ENCODE measurements around the gene COBLL1. TPM values are rescaled to one million over a fixed set of nuclear protein-coding genes. Genes with fewer than 3 reads are reported as not detected.
"Not testable (repeated sequence)": the region's sequence is repeated elsewhere in the genome, so short reads cannot be mapped to it uniquely, and the experiment has no call there.

The COBLL1 gene
- total RNA-seq, 1 experiment from 2014 or later: 8.0 TPM

GRCh38 chr2:164869420-164869772, 27.8 kb upstream of the COBLL1 start:
- H3K4me3 ChIP-seq: no peak overlapping the region
- H2AFZ ChIP-seq: no peak overlapping the region
- no peaks in the 10 kb centered on the region for H4K20me1 ChIP-seq (ENCODE audit: insufficient read depth)
- intact Hi-C loops (cut with micrococcal nuclease; ENCODE audit: unreplicated experiment): no loop called here
- H3K4me2 ChIP-seq: no peak overlapping the region
- H3K27ac ChIP-seq: no peak overlapping the region
- no peak for DNase-seq
- no TSS peak for BruUV-seq (replicated peaks)
- TF ChIP-seq EZH2 (IDR thresholded peaks at IDR 0.05; ENCODE audit: low read depth) (no peak), CTCF (conservative IDR thresholded peaks at IDR 0.05) (no peak)
- H3K9me2 ChIP-seq (ENCODE audit: insufficient read depth): no peaks in the 10 kb centered on the region
- H3K79me2 ChIP-seq (ENCODE audit: low read depth): no peaks in the 10 kb centered on the region
- no peaks in the 10 kb centered on the region for H3K27me3 ChIP-seq (ENCODE audit: insufficient read depth, low read depth)
- POLR2A ChIA-PET (ENCODE audit: unreplicated experiment): no interaction called here
- no peaks in the 10 kb centered on the region for H3K36me3 ChIP-seq (ENCODE audit: low read depth)
- no peaks in the 10 kb centered on the region for H3K9me3 ChIP-seq (ENCODE audit: insufficient read depth, low read depth)
- no peaks in the 10 kb centered on the region for H3K4me1 ChIP-seq (replicated peaks; ENCODE audit: insufficient read depth)
- CTCF ChIA-PET: no interaction called here
- no peaks in the 10 kb centered on the region for H3F3A ChIP-seq (ENCODE audit: insufficient read depth, low read depth)

GRCh38 chr2:164868563-164869419, 27.2 kb upstream of the COBLL1 start:
- H3K27ac ChIP-seq: no peak overlapping the region
- DNase-seq: no peak
- CTCF ChIA-PET: no interaction called here
- no peaks in the 10 kb centered on the region for H3F3A ChIP-seq (ENCODE audit: insufficient read depth, low read depth)
- H3K9me2 ChIP-seq (ENCODE audit: insufficient read depth): no peaks in the 10 kb centered on the region
- POLR2A ChIA-PET (ENCODE audit: unreplicated experiment): no interaction called here
- H3K4me2 ChIP-seq: no peak overlapping the region
- H3K79me2 ChIP-seq (ENCODE audit: low read depth): no peaks in the 10 kb centered on the region
- H2AFZ ChIP-seq: no peak overlapping the region
- TF ChIP-seq CTCF (conservative IDR thresholded peaks at IDR 0.05) (no peak), EZH2 (IDR thresholded peaks at IDR 0.05; ENCODE audit: low read depth) (no peak)
- H3K9me3 ChIP-seq (ENCODE audit: insufficient read depth, low read depth): no peaks in the 10 kb centered on the region
- intact Hi-C loops (cut with micrococcal nuclease; ENCODE audit: unreplicated experiment): no loop called here
- H3K27me3 ChIP-seq (ENCODE audit: insufficient read depth, low read depth): no peaks in the 10 kb centered on the region
- no peaks in the 10 kb centered on the region for H3K4me1 ChIP-seq (replicated peaks; ENCODE audit: insufficient read depth)
- BruUV-seq (replicated peaks): no TSS peak
- no peaks in the 10 kb centered on the region for H3K36me3 ChIP-seq (ENCODE audit: low read depth)
- no peaks in the 10 kb centered on the region for H4K20me1 ChIP-seq (ENCODE audit: insufficient read depth)
- no peak overlapping the region for H3K4me3 ChIP-seq

GRCh38 chr2:164867779-164868397, 26.3 kb upstream of the COBLL1 start:
- POLR2A ChIA-PET (ENCODE audit: unreplicated experiment): no interaction called here
- no TSS peak for BruUV-seq (replicated peaks)
- H3K9me3 ChIP-seq (ENCODE audit: insufficient read depth, low read depth): no peaks in the 10 kb centered on the region

GRCh38 chr2:164866381-164866780, 24.8 kb upstream of the COBLL1 start:
- CTCF ChIA-PET; POLR2A ChIA-PET (ENCODE audit: unreplicated experiment): not testable (repeated sequence)

More at GRCh38 chr2:164867779-164868397, 26.3 kb upstream of the COBLL1 start:
- no peak overlapping the region for H2AFZ ChIP-seq
- DNase-seq: no peak
- H3K27ac ChIP-seq: no peak overlapping the region
- CTCF ChIA-PET: no interaction called here
- no peaks in the 10 kb centered on the region for H3K27me3 ChIP-seq (ENCODE audit: insufficient read depth, low read depth)
- intact Hi-C loops (cut with micrococcal nuclease; ENCODE audit: unreplicated experiment): no loop called here
- H3K4me2 ChIP-seq: no peak overlapping the region
- H3K36me3 ChIP-seq (ENCODE audit: low read depth): no peaks in the 10 kb centered on the region
- no peaks in the 10 kb centered on the region for H3K79me2 ChIP-seq (ENCODE audit: low read depth)
- no peaks in the 10 kb centered on the region for H3K4me1 ChIP-seq (replicated peaks; ENCODE audit: insufficient read depth)
- no peaks in the 10 kb centered on the region for H3F3A ChIP-seq (ENCODE audit: insufficient read depth, low read depth)
- TF ChIP-seq EZH2 (IDR thresholded peaks at IDR 0.05; ENCODE audit: low read depth) (no peak), CTCF (conservative IDR thresholded peaks at IDR 0.05) (no peak)
- H3K4me3 ChIP-seq: no peak overlapping the region
- no peaks in the 10 kb centered on the region for H3K9me2 ChIP-seq (ENCODE audit: insufficient read depth)
- H4K20me1 ChIP-seq (ENCODE audit: insufficient read depth): no peaks in the 10 kb centered on the region

More at GRCh38 chr2:164866381-164866780, 24.8 kb upstream of the COBLL1 start:
- H3F3A ChIP-seq (ENCODE audit: insufficient read depth, low read depth); H3K4me1 ChIP-seq (replicated peaks; ENCODE audit: insufficient read depth); H2AFZ ChIP-seq; intact Hi-C loops (cut with micrococcal nuclease; ENCODE audit: unreplicated experiment); H3K4me2 ChIP-seq; H3K4me3 ChIP-seq; H3K27me3 ChIP-seq (ENCODE audit: insufficient read depth, low read depth); H4K20me1 ChIP-seq (ENCODE audit: insufficient read depth); H3K9me3 ChIP-seq (ENCODE audit: insufficient read depth, low read depth); DNase-seq; H3K9me2 ChIP-seq (ENCODE audit: insufficient read depth); H3K27ac ChIP-seq; H3K79me2 ChIP-seq (ENCODE audit: low read depth); H3K36me3 ChIP-seq (ENCODE audit: low read depth); BruUV-seq (replicated peaks): not testable (repeated sequence)
